GM12873 (cell line): Measurements from ENCODE around the gene PAAF1.

ENCODE experiments used
- TF ChIP-seq, protein P1 (sequence below): IDR thresholded peaks from 2 replicates; pipeline ENCODE4 v1.5.1; 2012; ENCODE audit warnings: low read depth, mild to moderate bottlenecking, moderate library complexity, low read length, control low read depth; ENCODE audit not compliant: insufficient read depth; ENCODE audit errors: missing control alignments

PAAF1 gene

DNA sequence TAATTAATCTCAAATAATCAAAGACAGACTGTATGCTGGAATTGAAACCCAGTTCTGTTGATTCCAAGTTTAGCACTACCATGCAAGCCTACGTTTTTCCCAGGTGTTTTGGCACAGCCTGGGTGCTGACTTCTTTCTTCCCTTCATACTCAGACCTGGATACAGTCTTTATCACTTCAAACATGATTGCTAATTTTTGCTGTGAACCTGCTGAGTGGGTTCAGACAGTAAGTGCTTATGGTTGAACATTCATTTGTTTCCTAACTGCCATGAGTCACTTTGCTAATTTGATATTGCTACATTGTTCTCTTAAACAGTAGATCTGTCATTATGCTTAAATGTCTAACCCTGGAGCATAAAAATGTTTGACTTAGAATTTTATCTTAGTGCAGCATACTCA lies 12.2 kb downstream of the PAAF1 start:
- TF ChIP-seq, protein P1, sequence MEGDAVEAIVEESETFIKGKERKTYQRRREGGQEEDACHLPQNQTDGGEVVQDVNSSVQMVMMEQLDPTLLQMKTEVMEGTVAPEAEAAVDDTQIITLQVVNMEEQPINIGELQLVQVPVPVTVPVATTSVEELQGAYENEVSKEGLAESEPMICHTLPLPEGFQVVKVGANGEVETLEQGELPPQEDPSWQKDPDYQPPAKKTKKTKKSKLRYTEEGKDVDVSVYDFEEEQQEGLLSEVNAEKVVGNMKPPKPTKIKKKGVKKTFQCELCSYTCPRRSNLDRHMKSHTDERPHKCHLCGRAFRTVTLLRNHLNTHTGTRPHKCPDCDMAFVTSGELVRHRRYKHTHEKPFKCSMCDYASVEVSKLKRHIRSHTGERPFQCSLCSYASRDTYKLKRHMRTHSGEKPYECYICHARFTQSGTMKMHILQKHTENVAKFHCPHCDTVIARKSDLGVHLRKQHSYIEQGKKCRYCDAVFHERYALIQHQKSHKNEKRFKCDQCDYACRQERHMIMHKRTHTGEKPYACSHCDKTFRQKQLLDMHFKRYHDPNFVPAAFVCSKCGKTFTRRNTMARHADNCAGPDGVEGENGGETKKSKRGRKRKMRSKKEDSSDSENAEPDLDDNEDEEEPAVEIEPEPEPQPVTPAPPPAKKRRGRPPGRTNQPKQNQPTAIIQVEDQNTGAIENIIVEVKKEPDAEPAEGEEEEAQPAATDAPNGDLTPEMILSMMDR: no peak

DNA sequence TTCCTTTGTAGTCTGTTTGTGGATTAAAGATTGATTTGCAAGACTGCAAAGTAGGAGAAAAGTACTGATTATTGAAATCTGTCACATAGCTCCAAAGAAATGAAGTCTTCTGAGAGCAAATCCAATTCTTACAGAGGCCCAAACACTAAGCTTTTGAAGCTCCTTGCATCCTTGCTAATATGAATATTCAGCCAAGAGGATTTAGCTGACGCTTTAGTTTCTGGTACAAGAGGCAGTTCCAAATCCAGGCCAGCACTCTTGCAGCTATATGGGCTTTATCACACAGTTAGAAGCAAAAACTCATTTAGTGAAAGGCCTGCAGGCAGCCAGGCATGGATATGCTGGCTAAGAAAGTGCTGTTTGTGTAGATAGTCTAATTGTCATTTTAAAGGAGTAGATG lies 12.7 kb downstream of the PAAF1 start:
- TF ChIP-seq, protein P1: no peak

- TF ChIP-seq, protein P1: no peak
Observed at GRCh38 chr11:73893041-73893440, 16.2 kb downstream of the PAAF1 start.

- TF ChIP-seq, protein P1: no peak
Observed at GRCh38 chr11:73894725-73895335, 18.0 kb downstream of the PAAF1 start.

DNA sequence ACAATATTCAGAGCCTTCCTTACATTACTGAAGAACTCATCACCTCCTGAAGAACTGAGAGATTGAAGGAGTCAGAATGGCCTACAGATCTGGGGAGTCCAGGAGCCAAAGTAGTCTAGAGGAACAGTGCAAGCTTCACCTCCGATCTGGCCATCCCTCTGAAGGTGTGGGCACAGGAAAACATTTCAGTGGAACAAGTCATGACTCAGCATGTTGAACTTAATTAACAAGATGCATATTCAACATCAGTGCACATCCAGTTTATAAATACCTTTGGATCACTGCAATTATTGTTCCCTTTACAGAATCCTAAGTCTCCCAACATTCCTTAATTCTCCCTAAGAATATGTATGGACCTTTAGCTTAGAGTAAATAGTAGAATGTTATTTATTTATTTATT lies 25.5 kb downstream of the PAAF1 start:
- TF ChIP-seq, protein P1: no peak

DNA sequence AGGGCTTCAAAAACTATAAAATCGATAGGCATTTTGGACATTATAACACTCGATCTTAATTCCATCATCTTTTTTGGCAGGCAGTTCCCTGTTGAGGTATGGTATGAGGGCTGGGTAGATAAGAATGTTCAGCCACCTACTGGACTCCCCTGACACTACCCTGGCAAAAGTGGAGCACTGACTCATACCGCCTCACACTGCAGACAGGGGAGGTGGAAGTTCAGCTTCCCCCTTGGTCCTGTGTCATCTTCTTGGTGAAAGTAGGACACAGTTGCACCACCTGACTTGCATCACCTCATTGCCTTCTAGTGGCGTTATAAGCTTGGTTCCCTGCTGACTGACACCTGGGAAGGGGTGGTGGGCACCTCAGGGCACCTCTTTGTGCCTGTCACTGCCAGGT lies 30.4 kb downstream of the PAAF1 start:
- TF ChIP-seq, protein P1: peak; percentile 20

GRCh38 chr11:73912026-73912425 lies 35.2 kb downstream of the PAAF1 start:
- TF ChIP-seq, protein P1: no peak
